HEK293T (cell line): ENCODE data around the gene AKR1B1.

Experiments used
- ELF4 ChIP-seq: fragments of 450-650 bp; IDR thresholded peaks from 2 replicates; pipeline ENCODE4 v1.6.1; 2017; ENCODE audit warnings: antibody characterized with exemption
- FOXA1 ChIP-seq: fragments of 450-650 bp; IDR thresholded peaks from 2 replicates; pipeline ENCODE4 v1.6.1; 2016; ENCODE audit warnings: mild to moderate bottlenecking
- FOXM1 ChIP-seq: fragments of 450-650 bp; IDR thresholded peaks from 2 replicates; pipeline ENCODE4 v1.6.1; 2017; ENCODE audit warnings: mild to moderate bottlenecking, borderline replicate concordance
- HDGF ChIP-seq: fragments of 450-650 bp; IDR thresholded peaks from 2 replicates; pipeline ENCODE4 v1.6.1; 2017; ENCODE audit warnings: antibody characterized with exemption, borderline replicate concordance
- L3MBTL2 ChIP-seq: fragments of 450-650 bp; conservative IDR thresholded peaks from 2 replicates; pipeline ENCODE4 v1.6.1; 2016; ENCODE audit warnings: mild to moderate bottlenecking
- LEF1 ChIP-seq: fragments of 450-650 bp; IDR thresholded peaks from 2 replicates; pipeline ENCODE4 v1.6.1; 2017; ENCODE audit warnings: mild to moderate bottlenecking, borderline replicate concordance
- NFRKB ChIP-seq: fragments of 450-650 bp; IDR thresholded peaks from 2 replicates; pipeline ENCODE4 v1.6.1; 2016; ENCODE audit warnings: mild to moderate bottlenecking, moderate library complexity
- PKNOX1 ChIP-seq: fragments of 450-650 bp; IDR thresholded peaks from 2 replicates; pipeline ENCODE4 v1.6.1; 2016
- ZNF384 ChIP-seq: fragments of 450-650 bp; IDR thresholded peaks from 2 replicates; pipeline ENCODE4 v1.6.1; 2016

GRCh38 chr7:134451656-134452055, 7.2 kb downstream of the AKR1B1 start:
- TF ChIP-seq ZNF384 (no peak), PKNOX1 (no peak), FOXA1 (no peak), HDGF (no peak), L3MBTL2 (no peak), NFRKB (no peak), ELF4 (no peak), FOXM1 (no peak), LEF1 (no peak)
